SKM-1 treated with dmso at 0.1 percent for 144 hours (cell line): ENCODE measurements around the gene C2CD3.

Source experiments
- DNase-seq: peaks from one replicate; lab custom pipeline; 2025; ENCODE audit not compliant: unreplicated experiment; lab: John Stamatoyannopoulos, UW

Gene C2CD3

DNA sequence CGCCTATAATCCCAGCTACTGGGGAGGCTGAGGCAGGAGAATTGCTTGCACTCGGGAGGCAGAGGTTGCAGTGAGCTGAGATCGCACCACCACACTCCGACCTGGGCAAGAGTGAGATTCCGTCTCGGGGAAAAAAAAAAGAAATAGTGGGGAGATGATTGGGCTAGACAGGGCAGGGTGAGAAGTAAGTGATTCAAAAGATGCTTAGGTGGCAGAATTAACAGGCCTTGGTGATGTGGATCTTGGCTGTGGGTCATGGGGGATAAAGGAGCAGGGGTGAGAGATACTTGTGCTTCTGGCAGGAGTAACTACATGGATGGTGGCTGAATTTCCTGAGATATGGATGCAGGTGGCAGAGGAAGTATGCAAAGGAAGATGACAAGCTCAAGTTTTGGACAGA is 148.8 kb downstream of the C2CD3 start:
- DNase-seq = no peak

DNA sequence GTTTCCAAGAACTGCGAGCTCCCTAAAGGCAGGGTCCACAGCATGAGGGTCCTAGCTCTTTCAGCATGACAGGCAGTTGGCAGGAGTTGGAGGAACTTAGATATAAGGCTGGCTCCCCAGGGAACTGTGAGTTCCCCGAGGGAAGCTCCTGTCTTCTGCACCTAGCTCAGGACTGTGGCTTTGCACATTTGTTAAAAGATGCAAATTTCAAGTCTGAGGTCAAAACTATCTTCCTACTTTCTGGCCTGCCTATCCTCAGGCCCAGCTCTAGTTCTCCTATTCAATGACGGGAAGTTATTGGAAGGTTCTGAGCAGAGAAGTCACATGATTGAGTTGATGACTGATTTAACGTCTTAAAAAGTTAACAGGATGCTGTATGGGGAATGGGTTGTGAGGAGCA is 150.3 kb downstream of the C2CD3 start:
- no peak for DNase-seq

DNA sequence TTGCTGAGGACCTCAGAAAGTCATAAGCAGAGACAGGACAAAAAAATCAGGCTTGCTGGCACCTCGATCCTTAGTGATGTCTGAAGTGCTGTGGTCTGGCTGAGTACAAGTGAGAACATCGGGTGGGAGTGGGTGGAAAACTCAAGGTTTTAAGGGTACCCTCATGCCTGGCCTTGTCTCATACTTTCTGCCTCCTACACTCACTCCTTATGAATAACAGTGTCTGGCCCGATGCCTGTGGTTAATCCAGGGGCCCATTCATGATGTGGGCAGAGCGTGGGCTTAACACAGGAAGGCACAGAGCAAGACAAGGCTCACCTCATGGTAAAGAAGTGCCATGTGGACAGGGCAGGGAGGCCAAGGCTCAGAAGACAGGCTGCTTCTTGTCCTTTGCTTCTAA is 150.9 kb downstream of the C2CD3 start:
- DNase-seq = no peak

DNA sequence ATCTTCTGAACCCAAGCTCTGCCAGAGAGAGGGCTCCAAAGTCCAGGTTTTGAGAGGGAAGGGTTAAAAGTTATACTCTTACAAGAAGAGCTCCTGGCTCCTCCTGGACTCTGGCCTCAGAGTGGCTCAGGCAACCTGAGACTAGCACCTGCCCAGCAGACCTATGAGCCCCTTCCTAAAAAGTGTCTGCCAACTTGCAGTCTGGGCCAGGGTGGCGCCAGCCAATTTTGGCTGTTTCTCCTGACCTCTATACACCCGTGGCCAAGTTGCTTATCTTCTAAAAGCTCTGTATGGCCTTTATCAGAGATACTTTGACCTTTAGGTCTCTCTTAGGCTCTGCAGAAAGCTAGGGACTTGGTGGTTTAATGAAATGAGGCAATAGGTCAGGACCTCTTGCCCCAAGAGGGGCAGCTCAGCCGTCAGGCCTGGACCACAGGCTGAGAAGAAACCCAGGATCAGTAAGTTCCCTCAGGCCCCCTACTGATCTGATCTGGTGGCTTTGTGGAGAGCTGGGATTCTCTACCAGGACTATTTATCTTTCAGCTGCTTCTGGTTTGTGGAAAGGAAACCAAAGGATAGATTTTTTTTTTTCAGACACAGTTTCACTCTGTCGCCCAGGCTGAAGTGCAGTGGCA is 151.6 kb downstream of the C2CD3 start:
- no peak for DNase-seq

DNA sequence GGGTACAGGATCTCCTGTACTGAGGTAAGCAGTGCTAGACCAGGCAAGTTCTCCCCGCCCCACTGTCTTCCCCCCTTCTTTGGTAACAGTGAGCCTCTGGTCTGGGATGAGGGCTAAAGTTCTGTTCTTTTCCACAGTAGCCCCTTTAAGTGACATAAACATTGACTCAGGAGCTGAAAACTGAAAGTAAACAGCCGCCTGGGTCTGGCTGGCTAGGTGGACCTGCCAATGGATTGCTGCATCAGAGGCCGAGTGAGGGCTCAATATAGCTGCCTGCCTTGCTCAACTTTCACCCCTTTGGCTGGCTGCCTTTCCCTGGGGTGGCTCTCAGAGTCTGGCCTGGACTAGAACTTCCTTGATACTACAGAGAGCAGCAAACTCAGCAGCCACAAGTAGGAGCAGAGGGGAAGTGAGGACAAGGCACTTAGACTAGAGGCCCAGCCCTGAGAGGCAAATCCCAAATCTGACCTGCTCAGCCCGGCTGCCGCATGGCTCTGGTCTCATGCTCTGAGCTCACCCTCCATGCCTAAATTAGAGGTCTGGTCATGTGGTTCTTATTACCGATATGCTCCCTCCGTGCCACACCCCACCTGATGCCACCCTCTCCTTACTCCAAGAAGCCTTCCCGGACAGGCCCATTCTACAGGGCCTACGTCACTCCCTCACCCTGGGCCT is 152.3 kb downstream of the C2CD3 start:
- peak; percentile 90 for DNase-seq

DNA sequence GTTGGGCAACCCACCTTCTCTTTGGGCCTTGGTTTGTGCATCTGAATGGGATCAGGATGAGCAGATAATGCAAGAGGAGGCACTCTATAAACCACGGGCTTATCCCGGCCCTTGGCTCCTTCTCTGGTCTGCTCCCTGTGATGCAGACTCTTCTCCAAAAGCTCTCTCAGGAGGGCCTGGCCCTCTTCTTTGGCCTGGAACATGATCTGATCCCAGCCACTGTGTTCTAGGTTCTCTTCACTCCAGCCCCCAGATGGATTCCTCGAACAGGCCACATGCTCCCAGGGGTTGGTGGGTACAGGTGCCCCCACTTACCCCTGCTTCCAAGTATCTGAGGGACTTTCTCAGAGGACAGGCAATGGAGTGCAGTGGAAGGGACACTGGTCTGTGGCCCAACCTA is 153.2 kb downstream of the C2CD3 start:
- DNase-seq = no peak

DNA sequence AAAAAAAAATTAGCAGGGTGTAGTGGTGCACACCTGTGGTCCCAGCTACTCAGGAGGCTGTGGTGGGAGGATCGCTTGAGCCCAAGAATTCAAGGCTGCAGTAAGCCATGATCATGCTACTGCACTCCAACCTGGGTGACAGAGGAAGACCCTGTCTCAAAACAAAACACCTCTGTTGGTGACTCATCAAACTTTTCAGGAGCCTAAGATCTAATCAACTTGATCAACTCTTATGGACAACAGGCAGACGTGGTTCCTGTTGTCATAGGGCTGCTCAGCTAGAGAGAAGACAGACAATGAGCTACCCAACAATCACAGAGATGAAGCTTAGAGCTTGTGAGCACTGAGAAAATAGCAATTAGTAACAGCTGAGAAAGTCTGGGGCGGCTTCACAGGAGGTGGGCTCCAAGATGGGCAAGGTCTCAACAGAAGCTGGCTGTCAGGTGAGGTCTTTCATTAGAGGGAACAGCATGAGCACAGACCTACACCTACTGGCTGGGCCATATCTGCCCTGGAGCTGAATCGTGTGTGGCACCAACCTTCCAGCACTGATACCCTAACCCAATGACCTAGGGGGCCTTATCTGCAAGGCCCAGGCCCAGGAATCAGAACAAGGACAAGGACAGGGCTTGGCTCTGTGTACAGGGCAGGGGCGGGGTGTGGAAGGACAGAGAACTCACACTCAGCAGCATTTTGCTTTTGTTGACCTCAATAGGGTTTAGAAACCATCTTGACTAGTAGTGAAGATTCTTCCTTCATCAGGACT is 154.7 kb downstream of the C2CD3 start:
- no peak for DNase-seq

DNA sequence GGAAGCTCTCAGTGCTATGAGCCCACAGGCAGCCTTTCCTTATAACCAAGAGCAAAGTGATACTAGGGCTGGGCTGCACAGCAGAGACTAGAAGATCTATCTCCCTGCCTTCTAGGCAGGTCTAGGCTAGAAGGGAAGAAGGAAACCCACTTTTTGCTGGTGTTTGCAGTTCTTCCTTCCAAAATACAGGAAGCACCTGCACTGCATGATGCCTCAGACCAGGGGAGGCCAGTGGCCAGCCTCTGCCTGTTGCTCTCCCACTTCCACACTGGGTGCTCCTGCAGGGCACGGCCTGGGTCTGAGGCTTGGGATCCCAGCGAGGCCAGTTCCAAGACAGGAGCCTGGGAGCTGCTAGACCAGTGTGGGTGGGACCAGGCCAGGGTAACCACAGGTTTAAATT is 155.9 kb downstream of the C2CD3 start:
- no peak for DNase-seq

DNA sequence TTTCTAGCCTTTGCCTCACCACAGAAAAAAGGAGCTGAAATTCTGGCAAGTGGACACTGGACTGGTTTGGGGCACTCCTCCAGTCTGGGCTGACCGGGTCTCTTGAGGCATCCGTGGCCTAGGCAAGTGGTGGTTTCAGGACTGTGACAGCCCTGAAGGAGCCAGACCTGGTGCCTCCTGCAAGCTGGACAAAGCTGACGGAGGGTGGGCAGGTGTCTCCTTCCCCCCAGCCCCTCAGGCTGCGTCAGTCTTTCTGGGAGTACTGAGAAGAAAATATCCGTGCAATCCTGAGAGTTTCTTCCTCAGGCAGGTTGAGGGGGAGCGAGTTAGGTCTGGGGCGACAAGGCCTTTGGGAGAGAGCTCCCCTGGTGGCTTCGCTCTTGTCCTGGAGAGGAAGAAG is 157.7 kb downstream of the C2CD3 start:
- no peak for DNase-seq

DNA sequence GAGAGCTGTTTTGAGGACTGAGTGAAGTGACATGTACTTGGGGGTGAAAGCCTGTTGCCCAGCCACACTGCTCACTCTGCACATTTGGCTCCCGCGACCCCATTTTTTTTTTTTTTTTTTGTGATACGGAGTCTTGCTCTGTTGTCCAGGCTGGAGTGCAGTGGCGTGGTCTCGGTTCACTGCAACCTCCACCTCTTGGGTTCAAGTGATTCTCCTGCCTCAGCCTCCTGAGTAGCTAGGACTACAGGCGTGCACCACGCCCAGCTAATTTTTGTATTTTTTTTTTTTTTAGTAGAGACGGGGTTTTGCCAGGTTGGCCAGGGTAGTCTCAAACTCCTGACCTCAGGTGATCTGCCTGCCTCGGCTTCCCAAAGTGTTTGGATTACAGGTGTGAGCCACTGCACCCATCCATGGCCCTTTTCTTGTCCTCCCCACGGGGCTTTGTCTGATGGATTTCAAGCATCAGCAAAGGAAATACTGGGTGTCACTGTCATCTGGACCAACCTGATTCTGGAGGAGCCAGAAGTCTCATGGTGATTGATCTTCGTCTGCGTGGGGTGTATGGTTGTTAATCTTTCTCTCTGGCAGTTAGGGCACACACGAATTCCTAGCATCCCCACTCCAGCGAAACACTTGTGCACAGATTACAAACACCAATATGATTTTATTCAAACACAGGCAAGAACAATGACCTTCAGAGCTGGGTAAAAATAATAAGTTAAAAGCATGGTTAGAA is 158.6 kb downstream of the C2CD3 start:
- DNase-seq = no peak

DNA sequence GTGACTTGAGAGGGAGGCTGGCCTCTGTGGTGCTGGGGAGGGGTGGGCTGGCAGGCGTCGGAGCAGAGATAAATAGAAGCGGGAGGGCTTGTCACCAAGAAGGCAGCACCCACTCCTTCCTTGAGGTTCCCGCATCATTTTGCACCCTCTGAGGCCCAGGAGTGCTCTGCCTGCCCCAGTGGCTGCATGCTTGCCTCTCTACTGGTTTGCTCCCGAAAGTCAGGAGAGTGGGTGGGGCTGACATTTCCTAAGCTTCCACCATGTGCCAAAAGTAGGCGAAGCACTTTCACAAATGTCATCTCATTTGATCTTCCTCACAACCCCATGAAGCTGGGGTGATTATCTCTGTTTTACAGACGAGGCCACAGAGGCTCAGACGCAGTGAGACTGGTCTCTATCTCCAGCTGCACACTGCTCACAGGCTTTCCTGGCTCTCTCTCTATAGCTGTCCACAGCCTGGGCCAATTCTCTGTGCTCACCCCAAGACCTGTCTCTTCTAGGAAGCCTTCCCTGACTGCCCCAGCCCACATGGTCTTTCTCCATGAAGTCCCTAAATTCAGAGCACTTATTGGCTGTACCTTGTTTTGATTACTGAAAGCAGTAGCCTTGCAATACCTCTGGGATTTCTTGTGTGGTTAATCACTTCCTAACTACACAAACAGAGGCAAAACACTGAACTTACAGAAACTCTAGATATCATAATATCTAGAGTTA is 159.3 kb downstream of the C2CD3 start:
- DNase-seq = no peak

DNA sequence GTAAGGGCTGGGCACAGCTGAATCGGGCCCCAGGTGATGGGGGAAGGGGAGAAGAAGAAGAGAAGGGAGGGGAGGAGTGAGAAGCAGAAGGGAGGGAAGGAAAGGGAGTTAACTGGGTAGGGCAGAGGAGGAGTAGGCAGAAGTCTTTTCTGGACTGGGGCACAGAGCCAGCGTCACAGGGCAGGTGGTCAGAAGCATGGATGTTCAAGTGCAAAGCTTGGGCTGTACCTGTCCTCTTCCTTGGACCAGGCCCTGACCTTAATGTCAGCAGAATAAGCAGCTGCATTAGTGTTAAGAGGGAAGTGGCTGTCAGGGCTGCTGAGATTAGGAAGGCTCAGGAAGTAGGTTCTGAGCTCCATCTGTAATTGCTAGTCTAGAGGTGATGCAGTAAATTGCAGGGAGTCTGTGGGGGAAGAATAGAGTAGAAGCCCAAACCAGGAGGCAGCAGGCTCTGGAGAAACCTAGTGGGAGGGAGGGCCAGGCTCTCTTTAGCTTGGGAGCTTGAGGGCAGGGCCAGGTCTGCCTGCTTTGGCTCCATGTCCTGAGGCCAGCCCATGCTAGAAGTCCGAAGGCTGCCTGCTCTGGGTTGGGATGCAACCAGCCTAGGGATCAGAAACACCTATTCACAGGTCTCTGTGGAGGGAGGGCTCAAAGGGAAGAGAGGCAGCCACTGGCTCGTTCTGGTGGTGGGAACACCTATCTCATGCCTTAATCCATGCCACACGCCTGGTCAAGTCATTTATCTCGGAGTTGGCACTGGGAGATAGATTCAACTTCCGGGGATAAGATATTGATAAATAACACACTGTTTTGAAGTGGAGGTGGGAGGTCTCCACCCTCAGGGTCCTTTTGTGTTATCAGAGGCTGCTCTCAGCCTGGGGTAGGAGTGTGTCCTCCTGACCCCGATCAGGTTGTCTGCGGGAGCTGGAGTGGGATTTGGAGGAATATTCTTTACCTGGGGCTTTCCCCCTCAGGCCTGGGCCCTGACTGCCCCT is 160.2 kb downstream of the C2CD3 start:
- no peak for DNase-seq

DNA sequence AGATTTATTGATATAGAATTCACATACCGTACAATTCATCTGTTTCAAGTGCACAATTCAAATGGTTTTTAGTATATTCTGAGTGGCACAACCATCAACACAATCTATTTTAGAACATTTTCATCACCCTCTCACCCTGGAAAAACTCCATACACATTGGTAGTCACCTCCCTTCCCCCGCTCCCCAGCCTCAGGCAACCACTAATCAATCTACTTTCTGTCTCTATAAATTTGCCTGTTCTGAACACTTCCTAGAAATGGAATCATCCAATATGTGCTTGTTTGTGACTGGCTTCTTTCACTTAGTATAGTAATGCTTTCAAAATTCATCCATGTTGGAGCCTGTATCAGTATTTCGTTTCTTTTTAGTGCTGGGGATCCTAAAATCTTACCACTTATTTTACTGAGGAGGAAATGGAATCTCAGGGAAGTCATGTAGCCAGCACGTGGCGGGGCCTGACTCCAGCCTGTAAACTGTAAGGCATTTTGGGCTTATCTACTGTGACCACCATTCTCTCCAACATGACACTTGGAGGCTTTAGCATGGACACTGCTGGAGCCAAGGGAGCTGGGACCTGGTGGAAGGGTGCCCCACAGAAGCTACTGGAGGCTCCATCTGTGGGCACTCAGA is 161.0 kb downstream of the C2CD3 start:
- DNase-seq = no peak

DNA sequence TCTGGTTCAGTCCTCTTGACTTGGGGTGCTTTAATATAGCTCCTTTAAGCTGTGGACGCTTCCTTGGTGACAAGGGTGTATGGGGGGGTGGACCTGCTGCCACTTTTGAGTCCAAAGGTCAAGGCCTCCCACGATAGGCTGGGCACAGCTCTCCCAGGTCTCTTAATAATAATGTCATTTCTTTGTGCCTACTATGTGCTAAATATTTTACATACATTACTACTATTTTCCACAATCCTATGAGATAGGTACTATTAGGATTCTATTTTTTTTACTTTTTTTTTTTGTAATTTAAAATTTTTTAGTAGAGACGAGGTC is 161.6 kb downstream of the C2CD3 start:
- DNase-seq = no peak

DNA sequence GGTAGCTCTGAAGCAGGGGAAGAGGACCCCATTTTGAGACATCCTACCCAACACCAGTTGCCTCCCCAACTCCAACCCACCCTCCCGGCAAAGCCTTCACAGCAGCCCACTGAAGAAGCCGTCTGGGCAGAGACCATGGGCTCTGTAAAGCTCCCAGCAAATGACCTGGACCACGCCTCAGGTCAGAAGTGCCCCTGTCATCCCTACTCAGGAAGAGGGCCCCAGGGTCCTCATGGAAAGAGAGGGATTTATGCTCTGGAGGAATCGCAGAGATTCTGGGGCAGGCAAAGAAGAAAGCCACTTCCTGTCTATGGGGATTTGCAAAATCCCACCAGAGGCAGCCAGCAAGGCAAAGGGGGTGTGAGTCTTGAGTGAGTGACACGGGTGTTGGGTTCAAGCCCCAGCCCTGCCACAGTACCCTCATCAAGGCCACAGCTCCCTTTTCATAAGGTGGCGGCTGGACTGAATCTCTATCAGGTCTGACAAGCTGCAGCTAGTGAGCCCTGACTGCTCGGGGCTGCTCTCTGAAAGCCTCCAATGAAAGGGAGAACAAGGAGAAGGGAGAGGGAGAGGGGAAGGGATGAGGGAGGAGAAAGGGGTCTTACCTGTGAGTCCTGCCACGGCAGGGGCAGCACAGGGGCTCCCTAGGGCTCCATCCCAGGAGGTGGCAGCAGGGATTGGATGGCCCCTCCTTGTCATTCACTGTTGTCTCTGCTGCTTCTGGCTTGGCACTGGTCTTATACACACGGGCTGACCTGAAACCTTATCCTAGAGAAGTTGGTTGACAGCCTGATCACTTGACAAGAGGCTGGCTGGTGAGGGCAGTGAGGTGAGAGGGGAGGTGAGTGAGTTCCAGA is 162.2 kb downstream of the C2CD3 start, which contains the start of gene UCP3:
Gene UCP3 (minus strand): TSS at position 713 of the 857 bp plus-strand sequence. CDS start 2,043 bp downstream, outside the sequence.
- no peak for DNase-seq

DNA sequence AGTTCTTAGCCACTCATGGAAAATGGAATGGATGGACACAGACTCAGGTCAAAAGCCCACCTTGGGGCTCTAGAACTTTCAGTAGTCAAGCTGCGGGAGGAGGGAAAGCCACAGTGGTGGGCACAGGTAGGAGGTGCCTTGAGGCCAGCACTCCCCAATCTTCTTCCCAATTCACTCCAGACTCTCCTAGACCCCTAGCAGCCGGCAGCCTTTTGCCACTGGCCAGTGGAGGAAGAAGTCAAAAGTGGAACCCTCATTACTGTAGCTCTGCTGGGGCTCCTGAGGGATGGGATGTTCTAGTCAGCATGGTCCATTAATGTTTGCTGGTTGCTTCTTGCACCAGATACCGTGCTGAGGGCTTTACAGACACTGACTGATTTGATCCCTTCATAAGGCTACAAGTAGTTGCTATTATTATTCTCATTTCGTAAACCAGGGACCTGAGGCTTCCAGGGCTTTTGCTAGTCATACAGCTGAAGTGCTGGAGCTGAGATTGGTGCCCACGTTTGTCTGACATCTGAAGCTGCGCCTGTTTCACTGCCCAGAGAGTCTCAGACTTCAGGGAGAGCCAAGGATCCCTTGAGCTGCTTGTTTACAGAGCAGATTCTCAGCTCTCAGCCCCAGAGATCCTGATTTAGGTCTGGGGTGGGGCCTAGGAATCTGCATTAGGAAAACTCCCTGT is 163.0 kb downstream of the C2CD3 start:
- DNase-seq = no peak

DNA sequence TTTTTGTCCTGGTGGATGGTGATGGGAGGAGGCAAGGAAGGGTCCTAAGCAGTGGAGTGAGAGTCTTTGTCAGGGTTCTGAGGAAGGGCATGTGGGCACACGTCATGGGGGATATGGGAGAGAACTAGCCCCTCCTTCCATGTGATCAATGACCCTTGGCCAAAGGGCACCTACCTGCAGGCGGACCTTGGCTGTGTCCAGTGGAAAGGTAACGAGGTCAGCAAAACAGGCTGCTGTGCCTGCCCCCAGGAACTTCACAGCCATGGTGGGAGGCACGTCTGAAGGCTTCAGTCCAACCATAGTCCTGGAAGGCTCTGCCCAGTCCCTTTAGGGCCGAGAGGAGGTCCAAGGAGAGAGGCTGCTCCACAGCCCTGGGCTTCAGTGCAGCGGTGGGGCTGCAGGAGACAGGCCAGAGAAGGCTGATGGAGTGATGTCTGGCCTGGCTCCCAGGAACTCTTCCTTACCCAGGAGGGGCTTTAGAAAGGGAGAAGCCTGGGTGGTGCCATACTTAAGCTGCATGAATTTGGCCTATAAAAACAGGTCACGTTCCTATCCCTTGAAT is 164.0 kb downstream of the C2CD3 start:
- DNase-seq = no peak
